Measurements from ENCODE around the gene RAB27A.

DNA sequence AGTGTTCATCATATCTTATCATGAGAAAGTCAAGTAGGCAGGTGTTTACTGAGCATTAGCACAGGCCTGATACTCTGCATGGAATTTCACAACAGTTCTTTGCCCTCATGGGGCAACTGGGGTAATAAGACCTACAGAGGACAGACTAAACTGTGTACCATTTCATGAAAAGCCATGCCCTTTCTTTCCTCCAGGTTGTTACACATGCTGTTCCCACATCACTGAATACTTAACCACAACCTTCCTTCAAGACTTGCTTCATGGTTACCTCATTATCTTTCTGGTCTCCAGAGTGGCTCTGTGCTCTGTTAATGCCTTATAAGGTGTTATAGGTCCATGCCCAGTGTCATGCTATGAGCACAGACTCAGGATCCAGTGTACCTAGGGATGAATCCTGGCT is 64.7 kb downstream of the RAB27A start:
- TF ChIP-seq, protein P1, sequence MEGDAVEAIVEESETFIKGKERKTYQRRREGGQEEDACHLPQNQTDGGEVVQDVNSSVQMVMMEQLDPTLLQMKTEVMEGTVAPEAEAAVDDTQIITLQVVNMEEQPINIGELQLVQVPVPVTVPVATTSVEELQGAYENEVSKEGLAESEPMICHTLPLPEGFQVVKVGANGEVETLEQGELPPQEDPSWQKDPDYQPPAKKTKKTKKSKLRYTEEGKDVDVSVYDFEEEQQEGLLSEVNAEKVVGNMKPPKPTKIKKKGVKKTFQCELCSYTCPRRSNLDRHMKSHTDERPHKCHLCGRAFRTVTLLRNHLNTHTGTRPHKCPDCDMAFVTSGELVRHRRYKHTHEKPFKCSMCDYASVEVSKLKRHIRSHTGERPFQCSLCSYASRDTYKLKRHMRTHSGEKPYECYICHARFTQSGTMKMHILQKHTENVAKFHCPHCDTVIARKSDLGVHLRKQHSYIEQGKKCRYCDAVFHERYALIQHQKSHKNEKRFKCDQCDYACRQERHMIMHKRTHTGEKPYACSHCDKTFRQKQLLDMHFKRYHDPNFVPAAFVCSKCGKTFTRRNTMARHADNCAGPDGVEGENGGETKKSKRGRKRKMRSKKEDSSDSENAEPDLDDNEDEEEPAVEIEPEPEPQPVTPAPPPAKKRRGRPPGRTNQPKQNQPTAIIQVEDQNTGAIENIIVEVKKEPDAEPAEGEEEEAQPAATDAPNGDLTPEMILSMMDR (IDR thresholded peaks at IDR 0.05): no peak
- TF ChIP-seq, protein P2, sequence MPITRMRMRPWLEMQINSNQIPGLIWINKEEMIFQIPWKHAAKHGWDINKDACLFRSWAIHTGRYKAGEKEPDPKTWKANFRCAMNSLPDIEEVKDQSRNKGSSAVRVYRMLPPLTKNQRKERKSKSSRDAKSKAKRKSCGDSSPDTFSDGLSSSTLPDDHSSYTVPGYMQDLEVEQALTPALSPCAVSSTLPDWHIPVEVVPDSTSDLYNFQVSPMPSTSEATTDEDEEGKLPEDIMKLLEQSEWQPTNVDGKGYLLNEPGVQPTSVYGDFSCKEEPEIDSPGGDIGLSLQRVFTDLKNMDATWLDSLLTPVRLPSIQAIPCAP (CRISPR knock-in tag; IDR thresholded peaks at IDR 0.05): no peak
- TF ChIP-seq ATF1 (CRISPR knock-in tag; IDR thresholded peaks at IDR 0.05): no peak
- TF ChIP-seq CREB1 (CRISPR knock-in tag; IDR thresholded peaks at IDR 0.05): no peak
- TF ChIP-seq, protein P3, sequence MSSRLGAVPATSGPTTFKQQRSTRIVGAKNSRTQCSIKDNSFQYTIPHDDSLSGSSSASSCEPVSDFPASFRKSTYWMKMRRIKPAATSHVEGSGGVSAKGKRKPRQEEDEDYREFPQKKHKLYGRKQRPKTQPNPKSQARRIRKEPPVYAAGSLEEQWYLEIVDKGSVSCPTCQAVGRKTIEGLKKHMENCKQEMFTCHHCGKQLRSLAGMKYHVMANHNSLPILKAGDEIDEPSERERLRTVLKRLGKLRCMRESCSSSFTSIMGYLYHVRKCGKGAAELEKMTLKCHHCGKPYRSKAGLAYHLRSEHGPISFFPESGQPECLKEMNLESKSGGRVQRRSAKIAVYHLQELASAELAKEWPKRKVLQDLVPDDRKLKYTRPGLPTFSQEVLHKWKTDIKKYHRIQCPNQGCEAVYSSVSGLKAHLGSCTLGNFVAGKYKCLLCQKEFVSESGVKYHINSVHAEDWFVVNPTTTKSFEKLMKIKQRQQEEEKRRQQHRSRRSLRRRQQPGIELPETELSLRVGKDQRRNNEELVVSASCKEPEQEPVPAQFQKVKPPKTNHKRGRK (CRISPR knock-in tag; IDR thresholded peaks at IDR 0.05; ENCODE audit: borderline replicate concordance): no peak
- TF ChIP-seq, protein P4, sequence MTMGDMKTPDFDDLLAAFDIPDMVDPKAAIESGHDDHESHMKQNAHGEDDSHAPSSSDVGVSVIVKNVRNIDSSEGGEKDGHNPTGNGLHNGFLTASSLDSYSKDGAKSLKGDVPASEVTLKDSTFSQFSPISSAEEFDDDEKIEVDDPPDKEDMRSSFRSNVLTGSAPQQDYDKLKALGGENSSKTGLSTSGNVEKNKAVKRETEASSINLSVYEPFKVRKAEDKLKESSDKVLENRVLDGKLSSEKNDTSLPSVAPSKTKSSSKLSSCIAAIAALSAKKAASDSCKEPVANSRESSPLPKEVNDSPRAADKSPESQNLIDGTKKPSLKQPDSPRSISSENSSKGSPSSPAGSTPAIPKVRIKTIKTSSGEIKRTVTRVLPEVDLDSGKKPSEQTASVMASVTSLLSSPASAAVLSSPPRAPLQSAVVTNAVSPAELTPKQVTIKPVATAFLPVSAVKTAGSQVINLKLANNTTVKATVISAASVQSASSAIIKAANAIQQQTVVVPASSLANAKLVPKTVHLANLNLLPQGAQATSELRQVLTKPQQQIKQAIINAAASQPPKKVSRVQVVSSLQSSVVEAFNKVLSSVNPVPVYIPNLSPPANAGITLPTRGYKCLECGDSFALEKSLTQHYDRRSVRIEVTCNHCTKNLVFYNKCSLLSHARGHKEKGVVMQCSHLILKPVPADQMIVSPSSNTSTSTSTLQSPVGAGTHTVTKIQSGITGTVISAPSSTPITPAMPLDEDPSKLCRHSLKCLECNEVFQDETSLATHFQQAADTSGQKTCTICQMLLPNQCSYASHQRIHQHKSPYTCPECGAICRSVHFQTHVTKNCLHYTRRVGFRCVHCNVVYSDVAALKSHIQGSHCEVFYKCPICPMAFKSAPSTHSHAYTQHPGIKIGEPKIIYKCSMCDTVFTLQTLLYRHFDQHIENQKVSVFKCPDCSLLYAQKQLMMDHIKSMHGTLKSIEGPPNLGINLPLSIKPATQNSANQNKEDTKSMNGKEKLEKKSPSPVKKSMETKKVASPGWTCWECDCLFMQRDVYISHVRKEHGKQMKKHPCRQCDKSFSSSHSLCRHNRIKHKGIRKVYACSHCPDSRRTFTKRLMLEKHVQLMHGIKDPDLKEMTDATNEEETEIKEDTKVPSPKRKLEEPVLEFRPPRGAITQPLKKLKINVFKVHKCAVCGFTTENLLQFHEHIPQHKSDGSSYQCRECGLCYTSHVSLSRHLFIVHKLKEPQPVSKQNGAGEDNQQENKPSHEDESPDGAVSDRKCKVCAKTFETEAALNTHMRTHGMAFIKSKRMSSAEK (CRISPR knock-in tag; IDR thresholded peaks at IDR 0.05; ENCODE audit: borderline replicate concordance): no peak
- TF ChIP-seq, protein P5, sequence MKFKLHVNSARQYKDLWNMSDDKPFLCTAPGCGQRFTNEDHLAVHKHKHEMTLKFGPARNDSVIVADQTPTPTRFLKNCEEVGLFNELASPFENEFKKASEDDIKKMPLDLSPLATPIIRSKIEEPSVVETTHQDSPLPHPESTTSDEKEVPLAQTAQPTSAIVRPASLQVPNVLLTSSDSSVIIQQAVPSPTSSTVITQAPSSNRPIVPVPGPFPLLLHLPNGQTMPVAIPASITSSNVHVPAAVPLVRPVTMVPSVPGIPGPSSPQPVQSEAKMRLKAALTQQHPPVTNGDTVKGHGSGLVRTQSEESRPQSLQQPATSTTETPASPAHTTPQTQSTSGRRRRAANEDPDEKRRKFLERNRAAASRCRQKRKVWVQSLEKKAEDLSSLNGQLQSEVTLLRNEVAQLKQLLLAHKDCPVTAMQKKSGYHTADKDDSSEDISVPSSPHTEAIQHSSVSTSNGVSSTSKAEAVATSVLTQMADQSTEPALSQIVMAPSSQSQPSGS (CRISPR knock-in tag; IDR thresholded peaks at IDR 0.05; ENCODE audit: borderline replicate concordance, low read depth): no peak
- TF ChIP-seq CBFB (CRISPR knock-in tag; IDR thresholded peaks at IDR 0.05; ENCODE audit: low read depth): no peak
- no peak for TF ChIP-seq MXD4 (CRISPR knock-in tag; IDR thresholded peaks at IDR 0.05; ENCODE audit: borderline replicate concordance)
- no peak for TF ChIP-seq GRHL2 (CRISPR knock-in tag; IDR thresholded peaks at IDR 0.05; ENCODE audit: insufficient replicate concordance, severe bottlenecking)
- TF ChIP-seq ZNF317 (CRISPR knock-in tag; IDR thresholded peaks at IDR 0.05; ENCODE audit: borderline replicate concordance, low read depth): no peak
- TF ChIP-seq TP53 (CRISPR knock-in tag; IDR thresholded peaks at IDR 0.05): no peak
- no peak for TF ChIP-seq FOXJ3 (CRISPR knock-in tag; IDR thresholded peaks at IDR 0.05; ENCODE audit: borderline replicate concordance)
